ENCODE data around the gene TLX2.

Gene TLX2

DNA sequence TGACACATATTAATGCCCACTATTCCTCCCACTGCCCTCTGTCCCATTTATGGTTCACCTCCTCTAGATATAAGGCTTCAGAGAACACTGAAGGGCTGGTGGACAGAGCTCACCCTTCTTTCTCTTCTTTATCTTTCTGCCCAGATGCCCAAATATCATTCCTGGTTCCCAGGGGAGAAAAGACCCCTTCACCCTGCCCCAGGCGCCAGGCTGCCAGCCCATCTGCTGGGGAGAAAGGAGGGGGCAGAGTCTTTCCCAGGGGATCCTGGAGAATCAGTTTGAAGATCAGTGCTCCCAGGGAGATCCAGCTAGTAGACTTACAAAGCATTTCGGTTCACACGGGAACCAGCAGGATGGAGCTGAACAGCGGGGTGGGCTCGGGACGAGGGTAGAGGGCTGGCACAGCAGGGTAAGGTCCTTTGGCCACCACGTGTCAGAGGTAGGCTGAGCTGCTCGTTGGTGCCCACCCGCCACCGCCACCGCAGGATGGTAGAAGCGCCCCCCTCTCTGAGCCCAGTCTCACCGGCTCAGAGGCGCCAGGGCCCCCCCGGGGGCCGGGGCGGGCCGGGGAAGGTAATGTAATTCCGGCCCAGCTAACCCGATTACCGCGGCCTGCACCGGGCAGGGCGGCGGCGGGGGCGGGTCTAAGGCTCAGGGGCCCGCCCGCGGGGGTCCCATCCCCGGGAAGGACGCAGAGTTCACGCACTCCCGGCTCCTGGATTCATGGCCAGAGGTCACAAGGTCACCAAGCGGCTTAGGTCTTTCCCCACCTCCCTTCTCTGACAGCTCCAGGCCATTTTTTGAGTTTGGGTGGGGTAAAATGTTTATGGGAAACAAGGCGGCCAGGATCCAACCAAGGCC lies 1.3 kb upstream of the TLX2 start:
- TF ChIP-seq, protein P1, sequence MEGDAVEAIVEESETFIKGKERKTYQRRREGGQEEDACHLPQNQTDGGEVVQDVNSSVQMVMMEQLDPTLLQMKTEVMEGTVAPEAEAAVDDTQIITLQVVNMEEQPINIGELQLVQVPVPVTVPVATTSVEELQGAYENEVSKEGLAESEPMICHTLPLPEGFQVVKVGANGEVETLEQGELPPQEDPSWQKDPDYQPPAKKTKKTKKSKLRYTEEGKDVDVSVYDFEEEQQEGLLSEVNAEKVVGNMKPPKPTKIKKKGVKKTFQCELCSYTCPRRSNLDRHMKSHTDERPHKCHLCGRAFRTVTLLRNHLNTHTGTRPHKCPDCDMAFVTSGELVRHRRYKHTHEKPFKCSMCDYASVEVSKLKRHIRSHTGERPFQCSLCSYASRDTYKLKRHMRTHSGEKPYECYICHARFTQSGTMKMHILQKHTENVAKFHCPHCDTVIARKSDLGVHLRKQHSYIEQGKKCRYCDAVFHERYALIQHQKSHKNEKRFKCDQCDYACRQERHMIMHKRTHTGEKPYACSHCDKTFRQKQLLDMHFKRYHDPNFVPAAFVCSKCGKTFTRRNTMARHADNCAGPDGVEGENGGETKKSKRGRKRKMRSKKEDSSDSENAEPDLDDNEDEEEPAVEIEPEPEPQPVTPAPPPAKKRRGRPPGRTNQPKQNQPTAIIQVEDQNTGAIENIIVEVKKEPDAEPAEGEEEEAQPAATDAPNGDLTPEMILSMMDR (conservative IDR thresholded peaks at IDR 0.05; ENCODE audit: low read depth), result no peak
- ChIA-PET CTCF (interaction anchor here (0.5 to 0.9 kb wide), 5 partner anchors 9 to 471 kb away, joined by 3 to 4 read pairs (median 3); no protein-coding TSS in a partner anchor), POLR2A (ENCODE audit: low non-redundant PET) (no interaction called here)
- no peak overlapping the region for H3K27ac ChIP-seq
- DNase-seq (ENCODE audit: low spot score), result no peak

- TF ChIP-seq, protein P1 (conservative IDR thresholded peaks at IDR 0.05; ENCODE audit: low read depth), result no peak
- ChIA-PET POLR2A (ENCODE audit: low non-redundant PET) (no interaction called here), CTCF (interaction anchor here (0.5 to 0.8 kb wide), 4 partner anchors 8 to 472 kb away, joined by 3 to 4 read pairs (median 3); no protein-coding TSS in a partner anchor)
- no peak for DNase-seq (ENCODE audit: low spot score)
- H3K27ac ChIP-seq, result no peak overlapping the region
Observed at GRCh38 chr2:74513605-74514367, 464 bp upstream of the TLX2 start.

DNA sequence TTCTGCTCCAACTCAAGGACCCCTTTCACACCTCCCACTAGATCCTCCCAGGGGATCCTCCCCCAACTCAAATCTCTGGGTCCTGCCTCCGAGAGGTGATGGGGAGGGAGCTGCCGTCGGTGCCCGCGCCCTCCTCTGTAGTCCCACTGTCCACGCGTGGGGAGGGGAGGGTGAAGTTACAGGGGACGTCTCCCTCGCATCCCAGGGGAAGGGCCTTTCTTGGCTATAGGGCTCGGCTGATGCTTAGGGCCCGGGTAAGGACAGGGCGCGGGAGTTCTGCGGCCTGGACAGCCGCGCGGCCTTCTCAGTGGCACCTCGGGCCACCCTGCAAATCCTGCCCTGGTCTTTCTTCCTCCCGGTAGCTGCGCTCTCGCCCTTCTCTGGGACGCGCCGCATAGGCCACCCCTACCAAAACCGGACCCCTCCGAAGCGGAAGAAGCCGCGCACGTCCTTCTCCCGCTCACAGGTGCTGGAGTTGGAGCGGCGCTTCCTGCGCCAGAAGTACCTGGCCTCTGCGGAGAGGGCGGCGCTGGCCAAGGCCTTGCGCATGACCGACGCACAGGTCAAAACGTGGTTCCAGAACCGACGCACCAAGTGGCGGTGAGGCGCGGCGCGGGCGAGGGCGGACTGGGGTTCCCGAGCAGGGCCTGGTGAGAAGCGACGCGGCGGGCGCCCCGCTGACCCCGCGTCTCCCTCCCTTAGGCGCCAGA lies 1.2 kb downstream of the TLX2 start:
- no peak for DNase-seq (ENCODE audit: low spot score)
- CTCF ChIA-PET, result interaction anchor here (1.2 kb wide), 1 partner anchor 72 kb away, joined by 4 read pairs; no protein-coding TSS in a partner anchor
- H3K27ac ChIP-seq, result no peak overlapping the region
- TF ChIP-seq, protein P1 (conservative IDR thresholded peaks at IDR 0.05; ENCODE audit: low read depth), result no peak
- POLR2A ChIA-PET (ENCODE audit: low non-redundant PET), result no interaction called here

- POLR2A ChIA-PET (ENCODE audit: low non-redundant PET), result no interaction called here
- TF ChIP-seq, protein P1 (conservative IDR thresholded peaks at IDR 0.05; ENCODE audit: low read depth), result no peak
- no peak overlapping the region for H3K27ac ChIP-seq
- peak; percentile 65 for DNase-seq (ENCODE audit: low spot score)
- CTCF ChIA-PET, result no interaction called here
Observed at GRCh38 chr2:74515981-74516633, 1.9 kb downstream of the TLX2 start.

- ChIA-PET CTCF (no interaction called here), POLR2A (ENCODE audit: low non-redundant PET) (no interaction called here)
- DNase-seq (ENCODE audit: low spot score), result no peak
- H3K27ac ChIP-seq, result no peak overlapping the region
- TF ChIP-seq, protein P1 (conservative IDR thresholded peaks at IDR 0.05; ENCODE audit: low read depth), result no peak
Observed at GRCh38 chr2:74516650-74517049, 2.4 kb downstream of the TLX2 start.

All from RWPE1 (cell line).